ENCODE data around the gene LY6G5C.
"Not testable (repeated sequence)": the region's sequence is repeated elsewhere in the genome, so short reads cannot be mapped to it uniquely, and the experiment has no call there.

The LY6G5C gene

DNA sequence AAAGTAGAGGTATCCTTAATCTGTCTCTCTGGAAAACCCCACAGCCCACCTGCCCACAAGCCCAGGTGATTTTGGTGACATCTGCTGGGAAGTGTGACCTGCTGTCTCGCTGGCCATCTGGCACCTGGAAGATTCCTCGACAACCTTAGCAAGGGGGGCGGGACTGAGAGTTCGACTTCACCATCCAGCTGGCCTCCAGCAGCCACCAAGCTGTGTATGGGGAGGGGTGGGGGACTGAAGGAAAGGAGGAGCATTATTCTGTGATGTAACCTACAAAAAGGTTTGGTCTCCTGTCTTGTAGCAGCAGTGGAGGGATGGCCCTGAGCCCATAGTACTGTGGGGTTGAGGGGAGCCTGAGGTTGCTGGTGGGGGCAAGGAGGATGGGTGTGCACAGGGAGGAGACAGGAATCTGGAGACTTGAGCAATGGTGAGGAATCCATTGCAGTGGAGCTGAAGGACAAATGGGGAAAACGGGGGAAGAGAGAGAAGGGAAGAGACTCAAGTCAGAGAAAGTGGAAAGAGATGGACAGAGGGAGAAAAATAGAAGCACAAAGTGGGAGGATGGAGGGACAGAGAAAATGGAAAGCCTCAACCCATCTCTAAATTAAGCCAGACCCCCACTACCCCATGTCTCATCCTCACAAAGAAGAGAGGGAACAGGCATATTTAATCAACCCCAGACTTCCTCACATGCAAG is 29.8 kb upstream of the LY6G5C start:
- H3K27me3 ChIP-seq, result no peaks in the 10 kb centered on the region
- no peaks in the 10 kb centered on the region for H3K36me3 ChIP-seq
- no peaks in the 10 kb centered on the region for H3K4me1 ChIP-seq
- TF ChIP-seq, protein P1, sequence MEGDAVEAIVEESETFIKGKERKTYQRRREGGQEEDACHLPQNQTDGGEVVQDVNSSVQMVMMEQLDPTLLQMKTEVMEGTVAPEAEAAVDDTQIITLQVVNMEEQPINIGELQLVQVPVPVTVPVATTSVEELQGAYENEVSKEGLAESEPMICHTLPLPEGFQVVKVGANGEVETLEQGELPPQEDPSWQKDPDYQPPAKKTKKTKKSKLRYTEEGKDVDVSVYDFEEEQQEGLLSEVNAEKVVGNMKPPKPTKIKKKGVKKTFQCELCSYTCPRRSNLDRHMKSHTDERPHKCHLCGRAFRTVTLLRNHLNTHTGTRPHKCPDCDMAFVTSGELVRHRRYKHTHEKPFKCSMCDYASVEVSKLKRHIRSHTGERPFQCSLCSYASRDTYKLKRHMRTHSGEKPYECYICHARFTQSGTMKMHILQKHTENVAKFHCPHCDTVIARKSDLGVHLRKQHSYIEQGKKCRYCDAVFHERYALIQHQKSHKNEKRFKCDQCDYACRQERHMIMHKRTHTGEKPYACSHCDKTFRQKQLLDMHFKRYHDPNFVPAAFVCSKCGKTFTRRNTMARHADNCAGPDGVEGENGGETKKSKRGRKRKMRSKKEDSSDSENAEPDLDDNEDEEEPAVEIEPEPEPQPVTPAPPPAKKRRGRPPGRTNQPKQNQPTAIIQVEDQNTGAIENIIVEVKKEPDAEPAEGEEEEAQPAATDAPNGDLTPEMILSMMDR (IDR thresholded peaks at IDR 0.05; ENCODE audit: low read depth, low read length), result no peak
- H3K4me3 ChIP-seq (ENCODE audit: low read depth, low read length), result no peak overlapping the region
- DNase-seq, result no peak
- H3K9me3 ChIP-seq, result no peaks in the 10 kb centered on the region

DNA sequence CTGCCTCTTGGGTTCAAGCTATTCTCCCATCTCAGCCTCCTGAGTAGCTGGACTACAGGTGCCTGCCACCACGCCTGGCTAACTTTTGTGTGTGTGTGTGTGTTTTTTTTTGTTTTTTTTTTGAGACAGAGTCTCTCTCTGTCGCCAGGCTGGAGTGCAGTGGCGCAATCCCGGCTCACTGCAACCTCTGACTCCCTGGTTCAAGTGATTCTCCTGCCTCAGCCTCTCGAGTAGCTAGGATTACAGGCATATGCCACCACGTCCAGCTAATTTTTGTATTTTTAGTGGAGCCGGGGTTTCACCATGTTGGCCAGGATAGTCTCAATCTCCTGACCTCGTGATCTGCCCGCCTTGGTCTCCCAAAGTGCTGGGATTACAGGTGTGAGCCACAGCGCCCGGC is 28.3 kb upstream of the LY6G5C start:
- H3K36me3 ChIP-seq; H3K4me3 ChIP-seq (ENCODE audit: low read depth, low read length); H3K27me3 ChIP-seq; H3K9me3 ChIP-seq; H3K4me1 ChIP-seq; DNase-seq: not testable (repeated sequence)

DNA sequence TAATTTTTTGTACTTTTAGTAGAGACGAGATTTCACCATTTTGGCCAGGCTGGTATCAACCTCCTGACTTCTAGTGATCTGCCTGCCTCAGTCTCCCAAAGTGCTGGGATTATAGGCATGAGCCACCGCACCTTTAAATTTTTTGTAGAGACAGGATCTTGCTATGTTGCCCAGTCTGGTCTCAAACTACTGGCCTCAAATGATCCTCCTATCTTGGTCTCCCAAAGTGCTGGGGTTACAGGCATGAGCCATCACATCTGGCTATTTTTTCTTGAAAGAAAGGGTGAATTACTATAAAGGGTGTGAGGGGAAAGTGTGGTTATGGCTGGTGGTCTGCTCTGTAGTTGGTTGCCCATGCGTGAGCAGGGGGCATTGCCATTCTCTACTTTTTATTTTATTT is 27.4 kb upstream of the LY6G5C start:
- TF ChIP-seq, protein P1 (IDR thresholded peaks at IDR 0.05; ENCODE audit: low read depth, low read length), result no peak
- Histone ChIP-seq H3K4me1 (no peaks in the 10 kb centered on the region), H3K4me3 (ENCODE audit: low read depth, low read length) (no peak overlapping the region), H3K27me3 (no peaks in the 10 kb centered on the region), H3K9me3 (no peaks in the 10 kb centered on the region), H3K36me3 (no peaks in the 10 kb centered on the region)
- DNase-seq, result no peak

DNA sequence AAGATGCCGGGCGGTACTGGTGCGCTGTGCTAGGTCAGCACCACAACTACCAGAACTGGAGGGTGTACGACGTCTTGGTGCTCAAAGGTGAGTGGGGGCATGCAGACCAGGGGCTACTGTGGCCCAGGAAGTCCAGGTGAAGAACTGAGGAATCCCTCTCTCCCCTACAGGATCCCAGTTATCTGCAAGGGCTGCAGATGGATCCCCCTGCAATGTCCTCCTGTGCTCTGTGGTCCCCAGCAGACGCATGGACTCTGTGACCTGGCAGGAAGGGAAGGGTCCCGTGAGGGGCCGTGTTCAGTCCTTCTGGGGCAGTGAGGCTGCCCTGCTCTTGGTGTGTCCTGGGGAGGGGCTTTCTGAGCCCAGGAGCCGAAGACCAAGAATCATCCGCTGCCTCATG is 26.8 kb upstream of the LY6G5C start:
- no peak for DNase-seq
- Histone ChIP-seq H3K4me1 (no peaks in the 10 kb centered on the region), H3K9me3 (no peaks in the 10 kb centered on the region), H3K36me3 (no peaks in the 10 kb centered on the region), H3K27me3 (no peaks in the 10 kb centered on the region), H3K4me3 (ENCODE audit: low read depth, low read length) (no peak overlapping the region)
- TF ChIP-seq, protein P1 (IDR thresholded peaks at IDR 0.05; ENCODE audit: low read depth, low read length), result no peak

DNA sequence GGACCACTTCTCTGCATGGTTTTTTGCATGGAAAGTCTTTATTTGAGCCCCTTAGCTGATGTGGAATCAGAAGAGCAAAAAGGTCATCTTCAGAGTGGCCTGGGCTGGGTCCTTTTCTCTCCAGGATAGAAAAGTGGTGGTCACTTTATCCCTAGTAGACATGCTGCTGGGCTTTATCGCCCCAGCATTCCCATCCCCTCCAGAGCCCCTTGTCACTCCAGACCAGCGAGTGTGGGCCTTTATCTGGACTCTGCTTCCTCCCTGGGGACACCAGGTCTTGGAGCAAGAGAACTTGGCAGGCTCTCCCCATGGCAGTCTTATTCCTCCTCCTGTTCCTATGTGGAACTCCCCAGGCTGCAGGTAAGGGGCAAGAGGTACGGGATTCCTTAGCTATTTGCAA is 25.7 kb upstream of the LY6G5C start, which contains the start of gene LY6G6F:
Gene LY6G6F (plus strand): TSS at position 268 of the 400 bp plus-strand sequence. CDS start 41 bp downstream, at position 309.
- TF ChIP-seq, protein P1 (IDR thresholded peaks at IDR 0.05; ENCODE audit: low read depth, low read length), result no peak
- no peaks in the 10 kb centered on the region for H3K36me3 ChIP-seq
- no peak within 1 kb of the TSS for H3K4me3 ChIP-seq (ENCODE audit: low read depth, low read length)
- H3K4me1 ChIP-seq, result no peaks in the 10 kb centered on the region
- no peaks in the 10 kb centered on the region for H3K27me3 ChIP-seq
- H3K9me3 ChIP-seq, result no peaks in the 10 kb centered on the region
- peak; percentile 62 for DNase-seq

DNA sequence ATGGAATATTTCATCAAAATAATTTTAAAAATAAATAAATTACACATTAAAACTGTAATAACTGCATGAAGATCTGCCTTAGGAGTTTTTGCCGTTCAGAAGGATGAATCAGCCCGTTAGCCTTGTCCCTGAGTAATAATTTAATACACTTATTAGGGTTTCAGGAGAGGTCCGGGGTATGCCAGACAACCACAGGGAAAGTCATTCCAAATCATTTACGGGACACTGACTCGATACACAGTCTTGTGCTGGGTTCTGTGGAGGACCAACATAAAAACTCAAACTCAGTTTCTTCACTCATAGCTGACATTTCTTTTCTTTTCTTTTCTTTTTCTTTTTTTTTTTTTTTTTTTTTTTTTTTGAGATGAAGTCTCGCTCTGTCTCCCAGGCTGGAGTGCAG is 25.1 kb upstream of the LY6G5C start:
- DNase-seq, result no peak
- H3K27me3 ChIP-seq, result no peaks in the 10 kb centered on the region
- TF ChIP-seq, protein P1 (IDR thresholded peaks at IDR 0.05; ENCODE audit: low read depth, low read length), result no peak
- no peaks in the 10 kb centered on the region for H3K36me3 ChIP-seq
- H3K4me1 ChIP-seq, result no peaks in the 10 kb centered on the region
- H3K9me3 ChIP-seq, result no peaks in the 10 kb centered on the region
- no peak overlapping the region for H3K4me3 ChIP-seq (ENCODE audit: low read depth, low read length)
